Activated CD4-positive, alpha-beta T cell treated with anti-CD3 and anti-CD28 coated beads for 36 hours (primary cell): Measurements from ENCODE around the gene PRSS38. TPM values are rescaled to one million over a fixed set of nuclear protein-coding genes. Genes with fewer than 3 reads are reported as not detected.

Experiments used
- total RNA-seq, 2 experiments: library from RNA; stranded (reverse); gene quantifications; one replicate each; pipeline ENCODE4 v1.2.3, GENCODE V29; 2021

Gene PRSS38
- total RNA-seq, 2 experiments from 2014 or later, result not detected

Other genes with a start within 250 kb of the PRSS38 start
- 10 to 100 TPM; 14.4 to 18.1 TPM for gene JMJD4, start 80.4 kb upstream of the PRSS38 start, total RNA-seq
- 10 to 100 TPM; 30.3 to 31.2 TPM for gene SNAP47, start 80.2 kb upstream of the PRSS38 start, total RNA-seq
- under 1 TPM in 1 of 2 experiments, not detected in 1; 0.04 TPM for gene WNT9A, start 132.3 kb downstream of the PRSS38 start, total RNA-seq
- not detected for gene WNT3A, start 191.3 kb downstream of the PRSS38 start, total RNA-seq